Suprapubic skin (tissue), 4 donors: ENCODE results near the gene STOML2. TPM values are rescaled to one million over a fixed set of nuclear protein-coding genes. Genes with fewer than 3 reads are reported as not detected.
"Not testable (repeated sequence)": the region's sequence is repeated elsewhere in the genome, so short reads cannot be mapped to it uniquely, and the experiment has no call there.

Experiments
- DNase-seq, 2 donors: peaks; one replicate each; pipeline ENCODE4 v3.0.0-alpha.2; 2019; ENCODE audit warnings: low spot score in 2 of 2
- H3K27ac ChIP-seq: fragments of 200-600 bp; sonication (generic); one replicate; pipeline ENCODE4 v1.5.1; 2019
- H3K27me3 ChIP-seq: fragments of 200-600 bp; sonication (generic); one replicate; pipeline ENCODE4 v1.5.1; 2019
- H3K36me3 ChIP-seq: fragments of 200-600 bp; sonication (generic); one replicate; pipeline ENCODE4 v1.5.1; 2019
- H3K4me1 ChIP-seq: fragments of 200-600 bp; sonication (generic); one replicate; pipeline ENCODE4 v1.5.1; 2019
- H3K4me3 ChIP-seq: fragments of 200-600 bp; sonication (generic); one replicate; pipeline ENCODE4 v1.5.1; 2019; ENCODE audit warnings: mild to moderate bottlenecking
- H3K9me3 ChIP-seq: fragments of 200-600 bp; sonication (generic); one replicate; pipeline ENCODE4 v1.5.1; 2019
- EP300 ChIP-seq: sonication (generic); formaldehyde crosslinking; IDR thresholded peaks from one replicate; pipeline ENCODE4 v1.6.1; 2017; ENCODE audit warnings: antibody characterized with exemption
- POLR2A ChIP-seq, 2 donors: fragments of 450-650 bp; IDR thresholded peaks; one replicate each; pipeline ENCODE4 v1.6.1; 2017; ENCODE audit warnings: antibody characterized with exemption in 2 of 2, mild to moderate bottlenecking in 2 of 2, moderate library complexity in 2 of 2
- POLR2AphosphoS5 ChIP-seq, 3 donors: sonication (generic); formaldehyde crosslinking; IDR thresholded peaks; one replicate each; pipeline ENCODE4 v1.6.1; 2017; ENCODE audit warnings: antibody characterized with exemption in 3 of 3
- WGBS: methylation state at CpG from one replicate; pipeline ENCODE4 v1.1.5; 2018; 5-methylcytosine and 5-hydroxymethylcytosine counted together
- total RNA-seq, 4 donors: library from RNA; depleted of rRNA; stranded (reverse); fragments of >200 nt; gene quantifications; one replicate each; pipeline ENCODE4 v1.1.0, GENCODE V29; 2016
- TF ChIP-seq, protein P1 (sequence below), 2 donors: fragments of 200-600 bp in 1 of 2; fragments of 450-650 bp in 1 of 2; sonication (generic) in 1 of 2; IDR thresholded peaks; one replicate each; pipeline ENCODE4 v1.5.1; 2016 to 2019; ENCODE audit warnings: antibody characterized with exemption in 2 of 2, mild to moderate bottlenecking in 1 of 2, moderate library complexity in 1 of 2

STOML2 gene, protein sequence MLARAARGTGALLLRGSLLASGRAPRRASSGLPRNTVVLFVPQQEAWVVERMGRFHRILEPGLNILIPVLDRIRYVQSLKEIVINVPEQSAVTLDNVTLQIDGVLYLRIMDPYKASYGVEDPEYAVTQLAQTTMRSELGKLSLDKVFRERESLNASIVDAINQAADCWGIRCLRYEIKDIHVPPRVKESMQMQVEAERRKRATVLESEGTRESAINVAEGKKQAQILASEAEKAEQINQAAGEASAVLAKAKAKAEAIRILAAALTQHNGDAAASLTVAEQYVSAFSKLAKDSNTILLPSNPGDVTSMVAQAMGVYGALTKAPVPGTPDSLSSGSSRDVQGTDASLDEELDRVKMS
- 10 to 100 TPM; 48.8 to 99.2 (median 91.1) TPM for total RNA-seq

DNA sequence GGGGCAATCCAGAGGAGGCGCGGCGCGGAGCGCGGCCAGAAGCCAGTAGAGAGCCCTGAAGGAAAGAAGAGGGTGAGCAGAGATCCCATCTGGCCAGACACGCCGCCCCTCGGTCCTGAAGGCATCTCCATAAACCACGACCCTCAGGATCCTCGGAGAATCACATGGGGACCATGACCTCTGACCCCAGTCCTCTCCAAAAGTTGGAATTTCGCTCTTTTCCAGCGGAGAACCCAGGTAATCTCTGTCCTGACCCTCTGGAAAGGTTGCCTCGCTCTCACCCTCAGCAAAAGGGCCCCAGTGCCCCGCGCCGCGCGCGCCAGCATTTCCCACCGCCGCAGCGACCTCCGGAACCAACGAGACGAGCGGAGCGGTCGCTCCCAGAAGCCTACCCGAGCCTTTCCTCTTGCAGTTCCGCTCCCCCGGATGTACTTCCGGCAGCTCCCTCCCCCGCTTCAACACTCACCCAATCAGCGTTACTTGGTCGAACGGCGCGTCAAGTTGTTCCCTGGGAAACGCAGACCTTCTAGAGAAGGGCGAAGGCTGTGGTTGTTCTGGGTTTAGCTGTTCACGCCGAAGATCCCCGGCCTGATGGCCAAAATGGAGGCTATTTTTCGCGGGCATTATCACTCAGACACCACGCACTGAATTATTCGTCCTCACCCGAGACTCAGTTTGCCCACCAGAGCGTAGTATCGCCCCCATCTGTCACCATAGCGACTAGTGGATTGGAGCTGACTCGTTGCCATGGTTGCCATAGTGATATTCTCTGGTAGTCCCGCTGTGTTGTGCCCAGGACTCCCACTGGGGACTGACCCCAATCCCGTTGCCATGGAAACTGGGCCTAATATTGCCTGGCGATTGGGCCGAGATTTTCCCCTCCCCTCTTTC lies at the start of gene STOML2:
Gene STOML2, minus strand, starts transcription at position 363 of the 891 bp plus-strand sequence. Its CDS starts 37 bp downstream, at position 326.
- peaks cover 56% of the 10 kb centered on the region for H3K36me3 ChIP-seq

DNA sequence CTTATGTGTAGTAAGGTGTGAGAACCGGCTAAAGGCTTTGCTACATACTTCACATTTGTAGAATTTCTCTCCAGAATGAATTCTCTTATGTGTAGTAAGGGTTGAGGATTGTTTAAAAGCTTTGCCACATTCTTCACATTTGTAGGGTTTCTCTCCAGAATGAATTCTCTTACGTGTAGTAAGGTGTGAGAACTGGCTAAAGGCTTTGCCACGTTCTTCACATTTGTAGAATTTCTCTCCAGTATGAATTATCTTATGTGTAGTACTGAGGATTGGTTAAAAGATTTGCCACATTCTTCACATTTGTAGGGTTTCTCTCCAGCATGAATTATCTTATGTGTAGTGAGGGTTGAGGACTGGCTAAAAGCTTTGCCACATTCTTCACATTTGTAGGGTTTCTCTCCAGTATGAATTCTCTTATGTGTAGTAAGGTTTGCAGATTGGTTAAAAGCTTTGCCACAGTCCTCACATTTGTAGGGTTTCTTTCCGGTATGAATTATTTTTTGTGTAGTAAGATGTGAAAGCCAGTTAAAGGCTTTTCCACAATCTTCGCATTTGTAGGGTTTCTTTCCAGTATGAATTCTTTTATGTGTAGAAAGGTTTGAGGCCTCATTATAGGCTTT lies 45.1 kb upstream of the STOML2 start:
- not testable (repeated sequence) for H3K4me3 ChIP-seq, DNase-seq, H3K27ac ChIP-seq, H3K36me3 ChIP-seq, H3K9me3 ChIP-seq, H3K27me3 ChIP-seq, H3K4me1 ChIP-seq
- 68% methylated on average over 5 of the region's 5 CpGs for WGBS

More for the DNA sequence above, at the start of gene STOML2:
- Histone ChIP-seq H3K27ac (peak within 1 kb of the TSS; percentile 87), H3K27me3 (no peaks in the 10 kb centered on the region), H3K9me3 (no peaks in the 10 kb centered on the region), H3K4me3 (peak within 1 kb of the TSS; percentile 79), H3K4me1 (peaks cover 25% of the 10 kb centered on the region)
- peak; percentile 97 to 98 for DNase-seq
- WGBS: under 1% methylated on average over 51 of the region's 57 CpGs
- no peak for TF ChIP-seq EP300
- peak in 2 of 3 donors; percentile 58 to 80 for TF ChIP-seq POLR2AphosphoS5 (IDR thresholded peaks at IDR 0.05)
- peak in 1 of 2 donors; percentile 48 for TF ChIP-seq POLR2A (IDR thresholded peaks at IDR 0.05)

DNA sequence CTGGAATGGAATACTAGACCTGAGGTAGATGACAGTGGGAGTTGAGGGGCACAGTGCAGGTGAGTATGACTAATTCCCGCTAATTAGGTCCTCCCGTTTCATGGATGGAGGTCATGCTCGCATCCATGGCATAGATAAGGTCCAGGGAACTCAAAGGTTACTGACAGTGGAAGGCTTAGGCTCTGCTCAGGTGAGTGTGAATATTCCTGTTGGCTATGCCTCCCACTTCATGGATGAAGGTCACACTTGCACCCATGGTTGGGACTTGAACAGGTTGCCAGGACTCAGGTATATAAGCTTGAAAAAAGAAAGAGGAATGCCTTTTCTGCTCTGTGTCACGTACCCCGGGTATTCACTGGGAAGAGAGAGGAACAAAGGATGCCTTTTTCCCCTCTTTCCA lies 39.1 kb upstream of the STOML2 start:
- Histone ChIP-seq H3K4me3 (no peak overlapping the region), H3K27me3 (no peaks in the 10 kb centered on the region), H3K9me3 (peaks cover 8% of the 10 kb centered on the region), H3K4me1 (no peaks in the 10 kb centered on the region), H3K27ac (no peak overlapping the region), H3K36me3 (no peaks in the 10 kb centered on the region)
- DNase-seq: no peak
- TF ChIP-seq EP300 (no peak), POLR2A (IDR thresholded peaks at IDR 0.05) (no peak), POLR2AphosphoS5 (IDR thresholded peaks at IDR 0.05) (no peak)
- TF ChIP-seq, protein P1, sequence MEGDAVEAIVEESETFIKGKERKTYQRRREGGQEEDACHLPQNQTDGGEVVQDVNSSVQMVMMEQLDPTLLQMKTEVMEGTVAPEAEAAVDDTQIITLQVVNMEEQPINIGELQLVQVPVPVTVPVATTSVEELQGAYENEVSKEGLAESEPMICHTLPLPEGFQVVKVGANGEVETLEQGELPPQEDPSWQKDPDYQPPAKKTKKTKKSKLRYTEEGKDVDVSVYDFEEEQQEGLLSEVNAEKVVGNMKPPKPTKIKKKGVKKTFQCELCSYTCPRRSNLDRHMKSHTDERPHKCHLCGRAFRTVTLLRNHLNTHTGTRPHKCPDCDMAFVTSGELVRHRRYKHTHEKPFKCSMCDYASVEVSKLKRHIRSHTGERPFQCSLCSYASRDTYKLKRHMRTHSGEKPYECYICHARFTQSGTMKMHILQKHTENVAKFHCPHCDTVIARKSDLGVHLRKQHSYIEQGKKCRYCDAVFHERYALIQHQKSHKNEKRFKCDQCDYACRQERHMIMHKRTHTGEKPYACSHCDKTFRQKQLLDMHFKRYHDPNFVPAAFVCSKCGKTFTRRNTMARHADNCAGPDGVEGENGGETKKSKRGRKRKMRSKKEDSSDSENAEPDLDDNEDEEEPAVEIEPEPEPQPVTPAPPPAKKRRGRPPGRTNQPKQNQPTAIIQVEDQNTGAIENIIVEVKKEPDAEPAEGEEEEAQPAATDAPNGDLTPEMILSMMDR (IDR thresholded peaks at IDR 0.05): no peak
- WGBS: 90% methylated on average over 5 of the region's 5 CpGs

DNA sequence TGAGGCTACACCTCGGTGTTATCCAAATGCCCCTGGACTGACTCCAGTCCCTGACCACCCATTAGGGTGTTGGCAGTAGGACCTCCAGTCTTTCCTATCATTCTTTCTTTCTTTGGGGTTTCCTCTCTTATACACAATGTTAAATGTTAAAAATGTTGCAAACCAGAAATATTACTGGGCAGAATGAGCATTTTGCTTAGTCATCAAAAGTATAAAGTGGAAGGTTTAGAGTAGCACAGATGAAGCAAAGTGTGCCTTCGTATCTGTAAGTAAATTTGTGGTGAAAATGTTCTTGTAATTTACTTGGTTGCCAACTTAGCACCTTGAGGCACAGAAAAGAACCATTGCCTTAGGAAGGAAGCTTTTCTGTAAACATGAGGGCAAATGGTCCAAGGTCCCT lies 37.2 kb upstream of the STOML2 start:
- WGBS: 93% methylated on average over 2 of the region's 2 CpGs
- H3K4me3 ChIP-seq: no peak overlapping the region
- H3K27ac ChIP-seq: no peak overlapping the region
- DNase-seq: no peak
- H3K36me3 ChIP-seq: no peaks in the 10 kb centered on the region
- H3K27me3 ChIP-seq: no peaks in the 10 kb centered on the region
- H3K4me1 ChIP-seq: no peaks in the 10 kb centered on the region
- H3K9me3 ChIP-seq: peaks cover 8% of the 10 kb centered on the region
- no peak for TF ChIP-seq POLR2AphosphoS5 (IDR thresholded peaks at IDR 0.05)
- no peak for TF ChIP-seq EP300
- no peak for TF ChIP-seq POLR2A (IDR thresholded peaks at IDR 0.05)
- TF ChIP-seq, protein P1 (IDR thresholded peaks at IDR 0.05): no peak

DNA sequence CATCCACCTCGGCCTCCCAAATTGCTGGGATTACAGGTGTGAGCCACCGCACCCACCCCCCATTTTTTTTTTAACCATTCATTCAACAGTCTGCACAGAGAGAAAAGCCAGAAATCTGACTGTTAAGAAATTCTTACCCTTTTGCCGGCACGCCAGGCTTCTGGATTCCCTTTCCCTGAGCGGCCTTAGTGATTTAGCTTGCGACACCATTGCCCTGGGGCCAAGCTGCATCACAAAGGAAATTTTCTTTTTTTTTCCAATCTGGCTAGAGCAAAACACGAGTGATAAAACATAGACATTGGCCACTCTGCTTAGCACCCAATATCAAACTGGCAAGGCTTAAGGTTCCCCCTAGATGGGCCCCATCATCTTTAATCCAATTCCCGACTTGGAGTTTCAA lies 33.9 kb upstream of the STOML2 start:
- Histone ChIP-seq H3K27me3 (no peaks in the 10 kb centered on the region), H3K36me3 (no peaks in the 10 kb centered on the region), H3K4me3 (no peak overlapping the region), H3K4me1 (no peaks in the 10 kb centered on the region), H3K27ac (no peak overlapping the region), H3K9me3 (no peaks in the 10 kb centered on the region)
- no peak for DNase-seq
- 62% methylated on average over 8 of the region's 8 CpGs for WGBS
- no peak for TF ChIP-seq EP300
- TF ChIP-seq POLR2A (IDR thresholded peaks at IDR 0.05): no peak
- no peak for TF ChIP-seq POLR2AphosphoS5 (IDR thresholded peaks at IDR 0.05)
- TF ChIP-seq, protein P1 (IDR thresholded peaks at IDR 0.05): no peak
